OCI-LY1 (cell line): ENCODE measurements around the gene IGFBP7.

ENCODE experiments used
- EZH2 ChIP-seq: fragments of 200-600 bp; sonication (generic), shearing (Covaris generic); IDR thresholded peaks from 2 replicates; pipeline ENCODE4 v1.8.0; 2017; ENCODE audit warnings: borderline replicate concordance, mixed run types, mild to moderate bottlenecking, antibody characterized with exemption, low read length, moderate library complexity, mixed read lengths
- TF ChIP-seq, protein P1 (sequence below): fragments of 200-600 bp; sonication (generic), shearing (Covaris generic); IDR thresholded peaks from 2 replicates; pipeline ENCODE4 v1.5.1; 2017; ENCODE audit warnings: mild to moderate bottlenecking, antibody characterized with exemption, low read length, moderate library complexity, mixed read lengths

DNA sequence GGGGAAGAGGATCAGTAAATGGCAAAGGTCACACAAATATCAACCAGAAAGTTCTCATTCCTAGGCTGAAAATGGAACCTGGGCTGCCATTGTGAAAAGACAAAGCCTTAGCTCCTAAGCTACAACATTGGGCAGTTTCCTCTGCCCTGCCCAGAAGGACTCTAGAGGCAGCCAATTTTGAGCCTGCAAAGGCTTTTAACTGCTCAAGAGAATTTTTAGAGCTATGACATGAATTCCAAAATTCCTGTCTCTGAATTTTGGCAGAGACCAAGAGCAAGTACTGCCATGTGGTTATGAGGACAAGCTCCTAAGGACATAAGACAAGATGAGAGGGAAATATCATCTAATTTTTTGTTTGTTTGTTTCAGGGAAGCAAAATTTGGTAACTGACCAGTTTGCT is 29.6 kb upstream of the IGFBP7 start:
- TF ChIP-seq, protein P1, sequence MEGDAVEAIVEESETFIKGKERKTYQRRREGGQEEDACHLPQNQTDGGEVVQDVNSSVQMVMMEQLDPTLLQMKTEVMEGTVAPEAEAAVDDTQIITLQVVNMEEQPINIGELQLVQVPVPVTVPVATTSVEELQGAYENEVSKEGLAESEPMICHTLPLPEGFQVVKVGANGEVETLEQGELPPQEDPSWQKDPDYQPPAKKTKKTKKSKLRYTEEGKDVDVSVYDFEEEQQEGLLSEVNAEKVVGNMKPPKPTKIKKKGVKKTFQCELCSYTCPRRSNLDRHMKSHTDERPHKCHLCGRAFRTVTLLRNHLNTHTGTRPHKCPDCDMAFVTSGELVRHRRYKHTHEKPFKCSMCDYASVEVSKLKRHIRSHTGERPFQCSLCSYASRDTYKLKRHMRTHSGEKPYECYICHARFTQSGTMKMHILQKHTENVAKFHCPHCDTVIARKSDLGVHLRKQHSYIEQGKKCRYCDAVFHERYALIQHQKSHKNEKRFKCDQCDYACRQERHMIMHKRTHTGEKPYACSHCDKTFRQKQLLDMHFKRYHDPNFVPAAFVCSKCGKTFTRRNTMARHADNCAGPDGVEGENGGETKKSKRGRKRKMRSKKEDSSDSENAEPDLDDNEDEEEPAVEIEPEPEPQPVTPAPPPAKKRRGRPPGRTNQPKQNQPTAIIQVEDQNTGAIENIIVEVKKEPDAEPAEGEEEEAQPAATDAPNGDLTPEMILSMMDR: no peak
- TF ChIP-seq EZH2: no peak
